HG03108 (cell line): ENCODE data around the gene ADCY2.

Source experiments
- ATAC-seq: cut with Tn5 transposase; IDR thresholded peaks from one replicate; pipeline ENCODE4 v1.9.1; 2021; ENCODE audit warnings: moderate library complexity; ENCODE audit not compliant: unreplicated experiment

ADCY2 gene

DNA sequence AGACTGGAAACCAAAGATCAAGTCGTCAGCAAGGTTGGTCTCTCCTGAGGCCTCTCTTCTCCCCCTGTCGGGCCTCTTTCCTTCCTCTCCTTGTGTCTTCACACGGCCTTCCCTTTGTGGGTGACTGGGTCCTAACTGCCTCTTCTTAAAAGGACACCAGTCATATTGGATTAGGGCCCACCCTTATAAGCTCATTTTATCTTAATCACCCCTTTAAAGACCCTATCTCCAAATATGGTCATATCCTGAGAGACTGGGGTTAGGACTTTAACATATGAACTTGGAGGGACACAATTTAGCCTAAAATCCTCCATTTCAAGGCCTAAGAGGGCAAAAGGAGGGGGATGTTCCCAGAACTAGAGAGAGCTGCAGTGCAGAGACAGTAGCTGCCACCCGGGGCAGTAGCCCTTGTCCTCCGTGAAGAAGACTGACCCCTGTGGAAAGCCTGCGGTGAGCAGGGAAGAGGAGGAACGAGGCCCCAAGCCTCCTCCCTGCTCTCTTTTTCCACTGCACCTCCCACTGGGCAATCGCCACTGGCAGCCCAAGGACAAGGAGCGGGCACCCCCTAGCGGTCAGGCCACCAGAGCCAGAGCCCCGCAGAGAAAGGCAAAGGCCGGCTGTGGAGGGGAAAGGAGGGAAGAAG, 420.1 kb downstream of the ADCY2 start:
- peak; percentile 91 for ATAC-seq

DNA sequence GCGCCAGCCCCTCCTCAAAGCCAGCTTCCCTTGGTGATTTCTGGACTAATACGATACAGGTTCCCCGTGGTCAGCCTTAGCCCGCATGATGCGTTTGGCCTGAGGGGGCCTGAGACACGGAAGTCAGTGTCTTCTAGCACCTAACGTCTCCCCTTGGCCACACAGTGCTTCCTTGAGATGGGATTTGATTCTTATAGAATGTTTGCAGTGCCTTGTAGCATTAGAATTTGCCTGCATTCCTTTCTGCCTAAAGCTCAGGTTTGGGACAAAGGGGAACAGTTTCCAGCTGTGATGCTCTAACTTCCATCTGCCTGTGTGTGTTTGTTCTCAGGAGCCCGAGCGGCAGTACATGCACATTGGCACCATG, 420.6 kb downstream of the ADCY2 start:
- ATAC-seq = no peak

DNA sequence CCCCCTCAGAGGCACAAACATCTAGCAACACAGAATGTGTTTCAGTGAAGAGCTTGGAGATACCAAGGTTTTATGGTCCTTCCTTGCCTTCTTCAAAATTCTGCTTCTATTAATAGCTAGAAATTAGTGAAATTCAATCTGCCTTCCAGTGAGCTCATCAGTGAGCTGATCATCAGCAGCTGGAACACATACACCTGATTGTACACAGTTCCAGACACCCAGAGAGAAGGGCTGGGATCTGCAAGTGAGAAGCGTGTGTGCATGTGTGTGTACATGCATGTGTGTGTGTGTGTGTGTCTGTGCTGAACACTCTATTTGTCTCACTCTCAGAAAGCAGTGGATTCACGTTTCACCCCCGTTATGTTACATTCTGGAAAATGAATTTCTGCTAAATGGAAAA, 426.5 kb downstream of the ADCY2 start:
- ATAC-seq = no peak

DNA sequence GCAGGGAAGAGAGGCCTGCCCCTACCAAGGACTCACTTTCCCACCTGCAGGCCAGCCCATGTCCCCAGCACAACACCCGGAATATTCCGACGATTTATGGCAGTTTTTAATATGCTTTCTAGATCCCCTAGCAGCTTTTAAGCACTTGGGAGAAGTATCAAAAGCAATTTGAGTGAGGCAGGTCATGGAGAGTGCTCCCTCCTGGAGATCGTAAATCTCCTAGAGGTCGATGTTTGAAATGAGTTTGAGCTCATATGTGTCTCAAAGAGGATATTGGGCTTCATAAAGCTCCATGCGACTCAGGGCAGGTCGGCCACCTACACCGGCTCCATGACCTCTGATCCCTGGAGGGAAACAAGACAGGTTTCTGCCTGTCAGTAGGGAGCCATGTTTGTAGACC, 427.7 kb downstream of the ADCY2 start:
- ATAC-seq = no peak

DNA sequence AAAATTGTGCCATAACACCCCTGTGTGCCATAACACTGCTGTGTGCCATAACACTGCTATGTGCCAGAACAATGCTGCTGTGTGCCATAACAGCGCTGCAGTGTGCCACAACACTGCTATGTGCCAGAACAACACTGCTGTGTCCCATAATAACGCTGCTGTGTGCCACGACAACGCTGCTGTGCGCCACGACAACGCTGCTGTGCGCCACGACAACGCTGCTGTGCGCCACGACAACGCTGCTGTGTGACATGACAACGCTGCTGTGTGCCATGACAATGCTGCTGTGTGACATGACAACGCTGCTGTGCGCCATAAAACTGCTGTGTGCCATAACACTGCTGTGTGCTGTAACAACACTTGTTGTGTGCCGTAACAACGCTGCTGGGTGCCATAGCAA, 429.1 kb downstream of the ADCY2 start:
- ATAC-seq = no peak

DNA sequence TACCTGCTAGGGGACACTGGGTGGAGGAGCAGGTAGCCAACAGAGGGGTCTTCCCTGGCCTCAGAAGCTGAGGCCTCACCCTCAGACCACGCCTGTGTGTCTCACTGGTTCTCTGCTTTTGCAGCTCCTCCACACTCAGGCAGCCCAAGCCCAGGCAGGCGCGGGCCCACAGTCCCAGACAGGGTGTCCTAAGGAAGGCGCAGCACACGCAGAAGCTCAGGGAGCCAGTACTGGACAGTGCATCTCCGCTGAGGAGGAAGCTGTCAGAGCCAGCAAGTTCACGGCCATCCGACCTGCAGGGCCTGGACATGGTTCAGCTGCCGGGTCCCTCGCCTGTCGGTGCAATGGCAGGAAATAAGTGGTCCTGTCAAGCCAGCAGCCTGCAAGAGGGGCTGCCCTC, 429.7 kb downstream of the ADCY2 start:
- ATAC-seq = no peak

DNA sequence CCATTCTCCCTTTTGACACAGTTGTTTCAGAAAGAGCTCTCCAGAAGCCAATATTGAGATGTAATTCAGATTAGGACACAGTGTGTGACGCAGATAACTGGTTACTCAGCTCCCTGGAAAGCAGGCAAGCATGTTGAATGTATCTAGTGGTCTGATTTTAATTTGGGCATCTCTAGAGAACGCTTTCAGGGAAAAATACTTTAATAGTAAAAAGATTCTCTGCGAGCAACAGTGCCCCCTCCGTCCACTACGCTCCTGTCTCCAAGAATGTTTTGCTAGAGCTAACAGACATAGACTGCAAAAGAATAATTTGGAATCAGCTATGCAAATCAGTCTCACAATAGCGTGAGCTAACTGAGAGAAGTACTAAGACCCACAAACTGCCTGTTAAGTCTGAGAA, 431.7 kb downstream of the ADCY2 start:
- no peak for ATAC-seq

DNA sequence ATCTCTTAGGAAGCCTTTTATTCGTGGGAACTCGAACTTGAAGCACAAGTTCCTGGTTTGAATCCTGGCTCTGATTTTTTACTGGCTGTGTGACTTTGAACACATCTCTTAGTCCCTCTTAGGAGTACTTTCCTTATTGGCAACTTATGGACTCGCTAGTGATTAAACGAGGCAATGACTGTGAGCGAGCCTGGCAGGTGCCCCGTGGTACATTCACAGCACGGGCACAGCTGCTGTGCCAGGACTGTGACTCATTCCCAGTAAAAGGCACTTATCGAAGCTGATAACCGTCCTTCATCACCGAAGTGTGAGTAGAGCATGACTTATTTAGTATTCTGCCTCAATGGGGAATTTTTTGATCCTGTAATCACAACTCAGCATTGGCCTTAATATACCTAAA, 432.3 kb downstream of the ADCY2 start:
- ATAC-seq = no peak

DNA sequence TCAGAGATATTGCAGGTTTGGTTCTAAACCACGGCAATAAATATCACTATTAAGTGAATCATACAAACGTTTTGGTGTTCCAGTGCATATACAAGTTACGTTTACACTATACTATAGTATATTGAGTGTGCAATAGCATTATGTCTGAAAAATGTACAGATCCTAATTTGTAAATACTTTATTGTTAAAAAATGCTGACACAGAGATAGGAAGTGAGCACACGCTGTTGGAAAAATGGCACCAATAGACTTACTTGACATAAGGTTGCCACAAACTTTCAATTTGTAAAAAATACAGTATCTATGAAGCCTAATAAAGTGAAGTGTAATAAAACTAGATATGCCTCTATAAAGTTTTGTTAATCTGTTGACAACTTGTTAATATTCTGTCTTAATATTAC, 439.0 kb downstream of the ADCY2 start:
- ATAC-seq = no peak

DNA sequence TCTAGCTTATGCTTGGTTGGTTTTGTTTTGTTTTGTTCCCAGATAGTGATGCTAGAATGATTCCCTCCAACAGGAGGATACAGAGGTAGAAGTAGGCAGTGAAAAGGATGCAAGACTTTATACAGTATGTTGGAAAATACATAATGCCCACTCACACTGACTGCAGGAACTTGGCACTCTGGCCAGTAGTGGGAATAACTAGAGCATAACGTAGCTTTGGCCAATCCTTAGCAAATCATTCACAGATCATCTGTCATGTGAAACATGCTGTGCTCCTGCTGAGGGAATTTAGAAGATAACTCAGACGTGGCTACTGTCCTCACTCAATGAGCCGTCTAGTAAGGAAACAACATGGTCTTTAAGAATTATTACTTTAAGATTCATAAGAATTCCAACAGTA, 441.5 kb downstream of the ADCY2 start:
- ATAC-seq = no peak

DNA sequence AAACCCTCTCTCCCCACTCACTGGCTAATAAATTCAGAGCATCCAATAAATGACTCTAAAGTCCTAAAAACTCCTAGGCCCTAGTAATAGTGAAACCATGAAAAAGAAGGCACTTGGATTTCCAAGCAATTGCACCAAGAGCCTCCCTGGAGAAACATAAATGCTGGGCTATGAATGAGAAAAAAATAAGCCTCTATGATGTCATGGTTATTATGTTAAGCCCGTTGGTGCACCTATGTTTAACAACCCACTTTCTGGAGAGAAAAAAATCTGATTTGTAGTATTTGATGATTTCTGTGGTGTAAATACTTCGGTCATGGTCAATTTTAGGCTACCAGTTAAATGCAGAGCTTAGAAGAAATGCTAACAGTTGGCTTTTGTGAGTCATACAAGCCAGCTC, 446.6 kb downstream of the ADCY2 start:
- ATAC-seq = no peak

DNA sequence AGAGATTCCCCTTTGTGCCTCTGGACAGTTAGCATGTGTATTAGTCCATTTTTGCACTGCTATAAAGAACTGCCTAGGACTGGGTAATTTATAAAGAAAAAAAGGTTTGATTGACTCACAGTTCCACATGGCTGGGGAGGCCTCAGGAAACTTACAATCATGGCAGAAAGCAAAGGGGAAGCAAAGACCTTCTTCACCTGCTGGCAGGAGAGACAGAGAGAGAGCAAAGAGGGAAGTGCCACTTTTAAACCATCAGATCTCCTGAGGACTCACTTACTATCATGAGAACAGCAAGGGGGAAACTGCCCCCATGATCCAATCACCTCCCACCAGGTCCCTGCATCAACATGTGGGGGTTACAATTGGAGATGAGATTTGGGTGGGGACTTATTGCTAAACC, 449.0 kb downstream of the ADCY2 start:
- ATAC-seq = no peak

DNA sequence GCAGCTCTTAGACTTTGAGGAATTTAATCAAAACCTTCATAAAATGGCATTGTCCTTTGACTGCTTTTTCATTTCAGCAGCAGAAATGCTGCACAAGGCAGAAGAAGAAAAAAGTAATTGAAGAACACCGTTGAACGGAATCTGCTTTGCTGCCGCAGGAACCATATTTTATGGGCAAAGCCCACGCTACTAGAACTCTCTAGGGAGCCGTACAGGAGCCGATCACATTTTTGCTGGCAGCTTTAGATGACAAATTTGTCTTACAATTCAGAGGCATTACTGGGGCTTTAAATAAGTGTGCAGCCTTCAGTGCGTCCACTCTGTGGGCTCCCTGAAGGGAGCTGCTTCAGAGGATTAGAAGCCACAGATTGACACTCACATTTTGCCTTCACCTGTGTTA, 449.6 kb downstream of the ADCY2 start:
- ATAC-seq = no peak

DNA sequence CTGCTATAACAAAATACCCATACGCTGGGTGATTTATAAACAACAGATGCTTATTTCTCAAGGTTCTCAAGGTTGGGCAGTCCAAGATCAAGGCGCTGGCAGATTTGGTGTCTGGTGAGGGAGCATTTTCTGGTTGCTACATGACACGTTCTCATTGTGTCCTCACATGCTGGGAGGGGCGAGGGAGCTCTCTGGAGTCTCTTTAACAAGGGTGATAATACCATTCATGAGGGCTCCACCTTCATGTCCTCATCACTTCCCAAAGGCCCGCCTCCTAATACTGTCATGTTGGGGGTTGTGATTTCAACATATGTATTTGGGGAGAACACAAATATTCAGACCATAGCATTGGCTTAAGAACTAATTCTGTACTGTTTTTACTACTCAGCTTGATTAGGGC, 450.4 kb downstream of the ADCY2 start:
- no peak for ATAC-seq

DNA sequence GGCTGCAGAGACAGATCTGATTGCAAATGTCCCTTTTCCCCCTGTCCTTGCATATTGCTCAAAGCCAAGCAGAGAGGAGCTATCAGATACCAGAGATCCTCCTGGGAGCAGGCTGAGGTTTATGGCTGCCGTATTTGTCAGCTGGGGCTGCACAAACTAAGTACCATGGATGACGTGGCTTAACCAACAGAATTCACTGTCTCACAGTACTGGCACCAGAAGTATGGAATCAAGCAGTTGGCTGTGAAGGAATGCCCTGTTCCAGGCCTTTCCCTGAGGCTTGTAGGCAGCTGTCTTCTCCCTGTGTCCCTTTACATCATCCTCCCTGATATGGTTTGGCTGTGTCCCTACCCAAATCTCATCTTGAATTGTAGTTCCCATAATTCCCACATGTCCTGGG, 452.4 kb downstream of the ADCY2 start:
- no peak for ATAC-seq

DNA sequence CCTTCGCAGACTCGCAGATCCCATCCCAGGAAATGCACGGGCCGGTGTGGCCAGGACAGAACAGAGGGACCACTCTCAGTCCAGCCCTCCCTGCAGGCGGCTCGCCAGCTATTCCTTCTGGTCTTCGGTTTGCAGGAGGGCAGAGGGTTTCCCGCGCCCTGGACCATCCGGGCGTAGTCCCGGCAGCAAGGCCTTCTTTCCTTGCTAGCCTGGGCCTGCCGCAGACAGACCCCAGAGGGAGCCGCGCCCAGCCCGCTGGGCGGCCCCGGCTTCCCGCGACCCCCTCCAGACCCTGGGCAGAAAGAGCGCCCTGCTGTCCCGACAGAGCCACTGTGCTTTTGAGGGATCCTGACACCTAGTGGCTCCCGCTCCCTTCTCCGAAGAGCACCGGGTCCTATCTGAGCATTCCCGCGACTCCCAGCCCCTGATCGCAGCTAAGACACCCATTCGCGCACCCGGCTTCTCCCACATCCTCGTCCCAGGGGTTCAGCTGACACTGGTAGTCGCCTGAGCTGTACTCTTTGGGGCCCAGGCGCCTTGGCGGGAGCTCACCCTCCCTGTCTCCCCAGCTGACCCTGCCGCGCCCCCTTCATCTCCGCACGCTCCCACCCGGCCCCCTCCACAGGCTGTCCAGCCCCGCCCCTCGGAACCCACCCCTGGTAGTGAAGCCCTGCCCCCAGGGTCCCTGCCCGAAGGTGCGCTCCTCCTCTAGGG, 453.9 kb downstream of the ADCY2 start:
- no peak for ATAC-seq

DNA sequence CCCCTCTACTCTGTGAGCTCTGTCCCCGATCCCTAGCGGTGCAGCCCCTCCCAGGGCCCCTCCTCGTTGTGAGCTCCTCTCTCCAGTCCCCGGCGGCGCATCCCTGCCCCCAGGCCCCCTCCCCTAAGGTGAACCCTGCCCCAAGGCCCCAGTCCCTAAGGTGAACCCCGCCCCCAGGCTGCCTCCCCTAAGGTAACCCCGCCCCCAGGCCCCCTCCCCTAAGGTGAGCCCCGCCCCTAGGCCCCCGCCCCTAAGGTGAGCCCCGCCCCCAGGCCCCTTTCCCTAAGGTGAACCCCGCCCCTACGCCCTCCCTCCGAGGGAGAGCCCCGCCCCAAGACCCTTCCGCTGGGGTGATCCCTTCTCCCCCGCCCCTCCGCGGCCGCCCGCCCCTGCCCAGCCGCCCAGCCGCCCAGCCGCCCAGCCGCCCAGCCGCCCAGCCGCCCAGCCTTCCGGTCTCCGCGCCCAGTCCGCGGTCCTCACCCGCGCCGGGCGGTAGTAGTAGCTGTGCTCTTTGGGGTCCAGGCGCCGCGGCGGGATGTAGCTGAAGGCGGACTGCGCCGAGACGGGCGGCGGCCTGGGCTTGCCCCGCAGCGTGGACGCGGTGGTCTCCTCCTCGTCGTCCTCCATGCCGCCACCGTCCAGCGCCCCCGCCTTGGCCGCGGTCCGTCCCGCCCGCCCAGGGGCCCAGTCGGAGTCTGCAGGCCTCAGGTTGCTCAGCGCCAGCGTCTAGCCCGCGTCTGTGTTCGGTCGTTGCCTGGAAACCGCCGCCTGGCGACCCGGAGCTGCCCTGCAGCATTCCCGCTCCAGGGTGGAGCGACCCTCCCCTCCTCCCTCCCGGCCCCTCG, 454.7 kb downstream of the ADCY2 start, which contains the start of gene CFAP90:
TSS of gene CFAP90 (minus strand) at position 739 of the 845 bp plus-strand sequence. CDS start at position 627, 112 bp downstream.
- ATAC-seq = no peak

DNA sequence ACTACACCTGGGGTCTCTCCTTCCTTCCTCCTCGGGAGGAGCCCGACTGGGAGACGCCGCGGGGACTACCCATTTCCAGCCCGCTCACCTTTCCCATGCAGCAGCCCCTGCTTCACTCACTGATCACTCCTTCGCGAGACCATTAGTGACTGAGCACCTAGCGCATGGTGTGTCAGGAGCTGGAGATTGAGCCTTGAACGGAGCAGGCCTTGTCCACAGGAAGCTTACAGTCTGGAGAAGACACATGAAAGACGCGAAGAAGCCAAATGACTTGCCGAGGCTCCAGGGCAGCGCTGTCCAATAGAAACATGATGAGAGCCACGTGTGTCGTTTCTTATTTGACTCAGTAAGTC, 455.3 kb downstream of the ADCY2 start:
- no peak for ATAC-seq

DNA sequence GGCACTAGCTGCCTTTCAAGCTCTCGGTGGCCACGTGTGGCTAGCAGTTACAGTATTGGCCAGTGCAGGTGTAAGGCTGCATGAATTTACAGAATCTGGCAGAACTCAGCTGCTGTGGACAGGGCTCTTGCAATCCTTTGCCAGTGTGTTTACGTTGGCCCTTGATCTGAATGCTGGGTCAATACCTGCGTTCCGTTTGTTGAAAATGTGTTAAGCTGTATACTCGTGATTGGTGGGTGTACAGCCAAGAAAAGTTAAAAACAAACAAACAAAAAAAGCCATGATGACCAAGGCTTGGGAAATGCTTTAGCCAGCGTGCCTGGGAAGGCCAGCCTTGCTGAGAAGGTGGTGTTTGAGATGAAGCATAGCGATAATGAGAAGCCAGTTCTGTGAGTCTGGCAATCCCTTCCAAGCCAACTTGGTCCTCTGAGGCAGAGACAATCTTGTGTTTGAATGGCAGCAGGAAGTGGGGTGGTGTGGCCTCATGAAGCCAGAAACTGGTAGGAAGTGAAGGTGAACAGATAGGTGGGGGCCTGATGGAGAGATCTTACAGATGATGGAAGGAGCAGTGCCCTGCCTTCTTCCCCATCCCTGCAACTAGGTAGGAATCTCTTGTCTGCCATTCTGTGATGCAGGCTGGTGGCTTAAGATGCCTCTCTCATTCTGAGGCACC, 455.8 kb downstream of the ADCY2 start:
- ATAC-seq = no peak

DNA sequence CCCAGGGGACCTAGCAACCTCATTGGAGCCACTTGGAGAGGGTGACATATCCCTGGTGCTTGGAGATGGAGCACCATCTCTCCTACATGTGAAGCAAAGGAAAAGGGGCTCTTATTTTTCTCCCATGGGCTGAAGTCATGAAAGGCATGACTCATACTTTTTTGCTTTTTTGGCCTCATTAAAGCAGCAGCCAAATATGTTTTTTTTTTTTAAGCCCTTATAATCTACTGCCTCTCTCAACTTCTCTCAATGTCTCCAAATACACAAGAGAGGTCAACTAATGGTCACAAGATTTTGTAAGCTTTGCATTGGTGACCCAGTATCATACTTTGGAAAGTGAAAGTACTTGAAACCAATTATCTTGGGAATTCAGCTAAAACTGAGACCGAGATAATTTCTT, 456.6 kb downstream of the ADCY2 start:
- ATAC-seq = no peak

DNA sequence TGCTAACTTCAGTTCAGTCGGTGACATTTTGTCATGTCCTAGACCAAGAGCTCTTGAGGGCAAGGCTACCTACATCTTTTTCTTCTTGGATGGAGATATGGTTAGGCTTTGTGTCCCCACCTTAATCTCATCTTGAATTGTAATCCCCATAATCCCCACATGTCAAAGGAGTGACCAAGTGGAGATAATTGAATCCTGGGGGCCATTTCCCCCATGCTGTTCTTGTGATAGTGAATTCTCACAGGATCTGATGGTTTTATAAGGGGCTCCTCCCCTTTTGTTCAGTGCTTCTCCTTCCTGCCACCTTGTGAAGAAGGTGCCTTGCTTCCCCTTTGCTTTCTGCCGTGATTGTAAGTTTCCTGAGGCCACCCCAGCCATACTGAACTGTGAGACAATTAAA, 457.1 kb downstream of the ADCY2 start:
- ATAC-seq = no peak

DNA sequence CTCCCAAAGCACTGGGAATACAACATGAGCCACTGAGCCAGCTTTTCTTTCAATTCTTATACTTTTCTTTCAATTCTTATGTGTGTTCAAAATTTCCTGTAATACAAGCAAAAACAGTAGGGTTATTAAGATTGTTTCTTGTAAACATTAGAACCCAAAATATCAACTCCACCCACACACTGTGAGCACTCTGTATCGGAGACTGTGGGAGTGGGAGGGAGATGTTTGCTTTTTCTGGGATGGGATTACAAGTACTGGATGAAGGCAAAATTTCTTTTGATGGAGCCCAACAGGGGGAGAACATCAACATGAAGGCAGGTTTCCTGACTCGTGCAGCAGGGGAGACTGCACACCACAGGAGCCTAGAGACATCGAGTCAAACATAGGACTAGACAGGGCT, 459.7 kb downstream of the ADCY2 start:
- no peak for ATAC-seq
